Measurements from ENCODE around the gene TOGARAM1.

TOGARAM1 gene

GRCh38 chr14:44988694-44989093 lies 26.7 kb downstream of the TOGARAM1 start:
- no peak overlapping the region for H3K4me3 ChIP-seq (ENCODE audit: low read depth, low read length)
- DNase-seq (ENCODE audit: low read depth, low spot score): no peak
- in situ Hi-C loops (cut with HindIII; ENCODE audit: low sequenced_read_pairs): no loop called here
- no peak for TF ChIP-seq CTCF (IDR thresholded peaks at IDR 0.05; ENCODE audit: low read depth, low read length)

- in situ Hi-C loops (cut with HindIII; ENCODE audit: low sequenced_read_pairs): no loop called here
- DNase-seq (ENCODE audit: low read depth, low spot score): no peak
- no peak overlapping the region for H3K4me3 ChIP-seq (ENCODE audit: low read depth, low read length)
- TF ChIP-seq CTCF (IDR thresholded peaks at IDR 0.05; ENCODE audit: low read depth, low read length): no peak
Measured at GRCh38 chr14:44989497-44990440, 27.8 kb downstream of the TOGARAM1 start.

GRCh38 chr14:44990533-44990932 lies 28.5 kb downstream of the TOGARAM1 start:
- DNase-seq (ENCODE audit: low read depth, low spot score): no peak
- in situ Hi-C loops (cut with HindIII; ENCODE audit: low sequenced_read_pairs): no loop called here
- H3K4me3 ChIP-seq (ENCODE audit: low read depth, low read length): no peak overlapping the region
- no peak for TF ChIP-seq CTCF (IDR thresholded peaks at IDR 0.05; ENCODE audit: low read depth, low read length)

GRCh38 chr14:44995196-44995595 lies 33.2 kb downstream of the TOGARAM1 start:
- no peak for TF ChIP-seq CTCF (IDR thresholded peaks at IDR 0.05; ENCODE audit: low read depth, low read length)
- in situ Hi-C loops (cut with HindIII; ENCODE audit: low sequenced_read_pairs): no loop called here
- no peak for DNase-seq (ENCODE audit: low read depth, low spot score)
- no peak overlapping the region for H3K4me3 ChIP-seq (ENCODE audit: low read depth, low read length)

- no peak for TF ChIP-seq CTCF (IDR thresholded peaks at IDR 0.05; ENCODE audit: low read depth, low read length)
- in situ Hi-C loops (cut with HindIII; ENCODE audit: low sequenced_read_pairs): no loop called here
- DNase-seq (ENCODE audit: low read depth, low spot score): peak; percentile 4
Measured at GRCh38 chr14:44995770-44996294, 33.8 kb downstream of the TOGARAM1 start.

GRCh38 chr14:45003924-45004323 lies 41.9 kb downstream of the TOGARAM1 start:
- no peak for DNase-seq (ENCODE audit: low read depth, low spot score)
- no peak for TF ChIP-seq CTCF (IDR thresholded peaks at IDR 0.05; ENCODE audit: low read depth, low read length)
- H3K4me3 ChIP-seq (ENCODE audit: low read depth, low read length): no peak overlapping the region
- in situ Hi-C loops (cut with HindIII; ENCODE audit: low sequenced_read_pairs): no loop called here

More at GRCh38 chr14:44995770-44996294, 33.8 kb downstream of the TOGARAM1 start:
- no peak overlapping the region for H3K4me3 ChIP-seq (ENCODE audit: low read depth, low read length)
